BLaER1 (cell line): ENCODE measurements around the gene SLC22A23.

Experiments used
- H3K27ac ChIP-seq: shearing (Covaris generic); formaldehyde crosslinking; 2 replicates; pipeline ENCODE4 v1.8.1; 2022
- H3K27me3 ChIP-seq: shearing (Covaris generic); formaldehyde crosslinking; 2 replicates; pipeline ENCODE4 v1.8.1; 2022
- H3K36me3 ChIP-seq: shearing (Covaris generic); formaldehyde crosslinking; 2 replicates; pipeline ENCODE4 v1.8.1; 2022
- H3K4me1 ChIP-seq: shearing (Covaris generic); formaldehyde crosslinking; 2 replicates; pipeline ENCODE4 v1.8.1; 2022
- H3K4me2 ChIP-seq: shearing (Covaris generic); formaldehyde crosslinking; 2 replicates; pipeline ENCODE4 v1.8.1; 2022
- H3K4me3 ChIP-seq: shearing (Covaris generic); formaldehyde crosslinking; 2 replicates; pipeline ENCODE4 v1.8.1; 2022
- H3K9ac ChIP-seq: shearing (Covaris generic); formaldehyde crosslinking; 2 replicates; pipeline ENCODE4 v1.8.1; 2022
- H3K9me3 ChIP-seq: shearing (Covaris generic); formaldehyde crosslinking; 2 replicates; pipeline ENCODE4 v1.8.1; 2022
- H4K20me1 ChIP-seq: shearing (Covaris generic); formaldehyde crosslinking; 2 replicates; pipeline ENCODE4 v1.8.1; 2022
- Cebpa-rat ChIP-seq: shearing (Covaris generic); IDR thresholded peaks from 2 replicates; pipeline ENCODE4 v1.8.1; 2022

The SLC22A23 gene

DNA sequence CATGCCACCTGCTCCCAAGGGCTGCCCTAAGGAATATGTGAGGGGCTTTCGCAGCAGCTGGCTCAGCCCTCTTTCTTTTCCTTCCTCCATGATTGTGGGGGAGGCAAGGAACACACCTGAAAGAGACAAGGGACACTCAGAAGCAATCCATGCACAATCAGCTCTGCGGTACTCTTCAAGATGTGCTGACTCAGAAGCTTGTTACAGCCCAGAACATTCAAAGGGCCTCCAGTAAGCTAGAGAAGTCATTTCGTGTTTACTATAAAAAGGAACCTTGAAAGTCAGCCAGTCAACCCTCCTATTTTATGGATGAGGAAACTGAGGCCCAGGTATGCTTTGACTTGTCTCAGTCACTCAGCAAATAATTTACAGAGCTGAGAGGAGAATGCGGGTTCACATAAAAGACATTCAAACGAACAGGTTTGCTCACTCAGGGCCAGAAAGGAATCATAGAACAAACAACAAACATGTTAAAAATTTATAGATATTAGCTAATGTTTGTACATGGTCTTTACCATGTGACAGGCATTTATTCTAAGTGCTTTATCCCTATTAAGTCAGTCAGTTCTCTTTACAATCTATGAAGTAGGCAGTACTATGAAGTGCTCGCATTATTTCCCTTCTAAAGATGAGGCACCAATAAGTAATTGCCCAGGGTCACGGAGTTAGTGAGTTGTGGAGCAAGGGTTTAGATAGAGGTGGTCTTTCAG is 37.7 kb upstream of the SLC22A23 start:
- no peak overlapping the region for H3K27ac ChIP-seq
- H3K9ac ChIP-seq, result no peak overlapping the region
- no peaks in the 10 kb centered on the region for H4K20me1 ChIP-seq
- no peak overlapping the region for H3K4me3 ChIP-seq
- no peak overlapping the region for H3K4me2 ChIP-seq
- TF ChIP-seq Cebpa-rat, result no peak
- no peaks in the 10 kb centered on the region for H3K27me3 ChIP-seq
- no peaks in the 10 kb centered on the region for H3K9me3 ChIP-seq
- no peaks in the 10 kb centered on the region for H3K36me3 ChIP-seq
- no peaks in the 10 kb centered on the region for H3K4me1 ChIP-seq

- H4K20me1 ChIP-seq, result no peaks in the 10 kb centered on the region
- H3K4me2 ChIP-seq, result no peak overlapping the region
- no peak for TF ChIP-seq Cebpa-rat
- no peaks in the 10 kb centered on the region for H3K27me3 ChIP-seq
- H3K4me1 ChIP-seq, result peaks cover 9% of the 10 kb centered on the region
- H3K27ac ChIP-seq, result no peak overlapping the region
- no peak overlapping the region for H3K9ac ChIP-seq
- no peaks in the 10 kb centered on the region for H3K36me3 ChIP-seq
- H3K9me3 ChIP-seq, result no peaks in the 10 kb centered on the region; the same call in 1 of the 2 replicates
- H3K4me3 ChIP-seq, result no peak overlapping the region
Measured at GRCh38 chr6:3490625-3490980, 33.8 kb upstream of the SLC22A23 start.

DNA sequence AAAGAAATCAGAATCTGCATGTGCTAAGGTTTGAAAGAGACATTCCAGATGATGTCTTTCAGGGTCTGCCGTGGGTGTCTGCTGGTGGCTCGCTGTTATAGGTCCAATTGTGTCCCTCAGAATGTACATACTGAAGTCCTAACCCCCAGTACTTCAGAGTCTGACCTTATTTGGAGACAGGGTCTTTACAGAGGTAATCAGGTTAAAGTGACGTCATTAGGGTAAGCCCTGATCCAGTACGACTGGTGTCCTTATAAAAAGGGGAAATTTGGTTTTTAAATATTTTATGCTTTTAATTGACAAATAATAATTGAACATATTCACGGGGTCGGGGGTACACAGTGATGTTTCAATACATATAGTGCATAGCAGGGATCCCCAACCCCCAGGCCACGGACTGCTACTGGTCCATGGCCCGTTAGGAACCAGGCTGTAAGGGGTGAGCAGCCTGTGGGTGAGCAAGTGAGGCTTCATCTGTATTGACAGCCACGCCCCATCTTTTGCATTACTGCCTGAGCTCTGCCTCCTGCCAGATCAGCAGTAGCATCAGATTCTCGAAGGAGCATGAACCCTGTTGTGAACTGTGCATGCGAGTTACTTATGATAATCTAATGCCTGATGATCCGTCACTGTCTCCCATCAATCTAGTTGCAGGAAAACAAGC is 33.2 kb upstream of the SLC22A23 start:
- Histone ChIP-seq H3K4me1 (peaks cover 9% of the 10 kb centered on the region), H3K9ac (no peak overlapping the region), H3K27ac (no peak overlapping the region), H4K20me1 (no peaks in the 10 kb centered on the region), H3K36me3 (no peaks in the 10 kb centered on the region), H3K27me3 (no peaks in the 10 kb centered on the region), H3K4me3 (no peak overlapping the region), H3K9me3 (no peaks in the 10 kb centered on the region; the same call in 1 of the 2 replicates), H3K4me2 (no peak overlapping the region)
- TF ChIP-seq Cebpa-rat, result no peak

DNA sequence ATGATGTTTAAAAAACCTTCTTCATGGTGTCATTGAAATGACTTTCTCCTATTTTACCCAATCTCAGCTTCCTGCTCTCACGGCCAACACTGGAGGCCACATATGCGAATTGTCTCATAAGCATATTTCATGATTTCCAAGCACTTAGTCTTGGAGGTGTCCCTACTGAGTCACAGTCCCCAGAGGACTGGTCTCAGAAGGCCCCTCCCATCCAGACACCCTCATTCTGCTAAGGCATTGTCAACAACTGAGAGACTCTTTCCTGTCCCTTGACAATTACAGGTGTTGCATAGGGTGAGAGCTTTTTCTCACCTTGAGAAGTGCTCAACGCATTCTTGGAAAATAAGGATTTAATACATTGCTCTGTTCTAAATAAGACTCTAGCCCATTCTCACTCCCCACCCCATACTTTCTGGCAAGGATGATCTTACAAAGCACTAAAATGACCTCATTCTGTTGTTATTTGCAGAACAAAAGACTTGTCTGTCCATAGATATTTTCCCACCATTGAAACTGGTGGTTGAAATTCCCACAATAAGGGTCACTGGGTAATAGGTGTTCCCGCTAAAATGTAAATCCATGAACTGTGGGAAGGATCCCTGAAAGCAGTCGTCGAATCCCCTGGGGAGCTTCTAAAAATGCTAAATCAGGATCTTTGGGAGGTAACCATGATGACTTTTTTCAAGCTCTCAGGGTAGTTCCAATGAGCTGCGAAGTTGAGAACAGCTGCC is 32.3 kb upstream of the SLC22A23 start:
- Histone ChIP-seq H3K4me1 (peaks cover 9% of the 10 kb centered on the region), H3K27ac (no peak overlapping the region), H4K20me1 (no peaks in the 10 kb centered on the region), H3K9me3 (no peaks in the 10 kb centered on the region; the same call in 1 of the 2 replicates), H3K9ac (no peak overlapping the region), H3K4me2 (no peak overlapping the region), H3K4me3 (no peak overlapping the region), H3K36me3 (no peaks in the 10 kb centered on the region), H3K27me3 (no peaks in the 10 kb centered on the region)
- no peak for TF ChIP-seq Cebpa-rat

GRCh38 chr6:3484946-3485345 is 28.1 kb upstream of the SLC22A23 start:
- Histone ChIP-seq H3K36me3 (no peaks in the 10 kb centered on the region), H3K27ac (no peak overlapping the region), H3K4me1 (peaks cover 9% of the 10 kb centered on the region), H3K27me3 (no peaks in the 10 kb centered on the region), H4K20me1 (no peaks in the 10 kb centered on the region), H3K4me3 (no peak overlapping the region), H3K9ac (no peak overlapping the region), H3K4me2 (no peak overlapping the region), H3K9me3 (peaks cover 7% of the 10 kb centered on the region)
- TF ChIP-seq Cebpa-rat, result no peak

DNA sequence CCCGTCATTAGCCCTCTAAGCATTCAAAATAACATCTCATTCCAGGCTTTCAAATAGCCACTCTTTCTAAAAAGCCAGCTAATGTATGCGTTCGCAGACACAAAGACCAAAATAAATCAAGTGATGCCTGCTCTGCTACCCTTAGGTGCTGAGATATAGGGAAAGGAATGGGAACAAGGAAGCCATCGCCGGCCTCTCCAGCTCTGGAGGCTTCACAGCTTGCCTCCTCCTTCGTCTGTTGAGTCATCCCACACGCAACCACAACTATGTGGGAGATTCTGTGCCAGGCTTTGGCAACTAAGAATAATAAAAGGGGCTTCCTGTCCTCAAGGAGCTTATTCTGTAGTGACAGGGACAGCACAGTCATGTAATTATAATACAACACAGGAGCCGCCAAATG is 27.3 kb upstream of the SLC22A23 start:
- no peak overlapping the region for H3K4me2 ChIP-seq
- H3K4me1 ChIP-seq, result peaks cover 9% of the 10 kb centered on the region
- no peaks in the 10 kb centered on the region for H4K20me1 ChIP-seq
- H3K4me3 ChIP-seq, result no peak overlapping the region
- no peaks in the 10 kb centered on the region for H3K27me3 ChIP-seq
- H3K27ac ChIP-seq, result no peak overlapping the region
- H3K9ac ChIP-seq, result no peak overlapping the region
- no peaks in the 10 kb centered on the region for H3K36me3 ChIP-seq
- no peak for TF ChIP-seq Cebpa-rat
- peaks cover 13% of the 10 kb centered on the region for H3K9me3 ChIP-seq

DNA sequence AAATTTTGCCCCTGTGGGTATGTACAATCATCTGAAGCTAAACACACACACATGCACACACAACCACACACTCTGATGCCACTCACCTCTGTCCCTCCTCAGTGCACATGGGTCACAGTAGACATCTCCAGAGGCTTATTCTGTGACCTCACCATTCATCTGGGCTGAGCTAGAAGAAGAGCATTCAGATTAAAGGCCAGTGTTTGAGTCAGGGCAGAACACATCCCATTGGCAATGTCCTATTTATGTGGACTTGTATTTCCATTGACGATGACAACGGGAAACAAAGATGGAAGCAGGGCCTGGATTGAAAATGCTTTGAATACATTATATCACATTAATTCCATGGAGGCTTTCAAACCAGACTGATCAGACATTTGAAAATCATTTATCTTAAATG is 26.8 kb upstream of the SLC22A23 start:
- Histone ChIP-seq H3K27ac (no peak overlapping the region), H3K4me2 (no peak overlapping the region), H3K9ac (no peak overlapping the region), H4K20me1 (no peaks in the 10 kb centered on the region), H3K4me1 (peaks cover 9% of the 10 kb centered on the region), H3K27me3 (no peaks in the 10 kb centered on the region), H3K4me3 (no peak overlapping the region), H3K9me3 (peaks cover 13% of the 10 kb centered on the region), H3K36me3 (no peaks in the 10 kb centered on the region)
- no peak for TF ChIP-seq Cebpa-rat

DNA sequence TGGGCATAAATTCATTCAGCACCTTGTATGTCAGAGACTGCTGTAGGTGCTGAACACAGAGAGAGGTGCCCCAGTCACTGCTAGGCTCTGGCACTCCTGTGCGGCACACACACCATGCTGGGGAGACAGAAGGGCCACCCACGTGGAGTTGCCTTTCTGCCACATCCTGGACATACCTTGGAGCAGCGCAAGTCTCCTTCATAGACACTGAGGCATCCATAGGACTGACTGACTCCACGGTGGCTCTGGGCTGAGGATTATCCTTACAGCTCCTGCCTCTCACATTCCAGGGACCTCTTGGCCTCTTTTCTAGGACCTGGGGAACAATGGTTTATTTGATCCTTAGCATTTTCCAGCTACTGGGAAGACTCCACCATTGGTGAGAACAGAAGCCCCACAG is 26.0 kb upstream of the SLC22A23 start:
- H3K9me3 ChIP-seq, result peaks cover 13% of the 10 kb centered on the region
- H3K27me3 ChIP-seq, result no peaks in the 10 kb centered on the region
- TF ChIP-seq Cebpa-rat, result no peak
- no peak overlapping the region for H3K9ac ChIP-seq
- peaks cover 9% of the 10 kb centered on the region for H3K4me1 ChIP-seq
- no peaks in the 10 kb centered on the region for H3K36me3 ChIP-seq
- no peak overlapping the region for H3K4me2 ChIP-seq
- H4K20me1 ChIP-seq, result no peaks in the 10 kb centered on the region
- no peak overlapping the region for H3K4me3 ChIP-seq
- no peak overlapping the region for H3K27ac ChIP-seq

DNA sequence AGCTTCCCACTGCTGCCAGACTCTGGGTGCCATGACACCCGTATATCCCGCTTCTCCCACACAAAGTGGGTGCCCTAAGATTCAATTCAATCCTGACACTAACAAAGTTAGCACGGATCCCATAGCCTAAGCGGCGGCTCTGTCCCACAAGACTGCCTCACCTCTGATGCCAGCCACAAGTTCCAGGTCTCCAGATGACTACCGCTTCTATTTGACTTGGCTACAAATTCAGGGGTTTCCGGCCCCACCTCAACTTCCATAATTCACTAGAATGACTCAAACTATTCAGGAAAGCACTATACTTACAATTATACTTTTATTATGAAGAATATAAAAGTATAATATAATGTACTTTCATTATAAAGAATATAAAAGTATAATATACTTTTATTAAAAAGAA is 24.8 kb upstream of the SLC22A23 start:
- no peak overlapping the region for H3K9ac ChIP-seq
- no peak overlapping the region for H3K27ac ChIP-seq
- H3K36me3 ChIP-seq, result no peaks in the 10 kb centered on the region
- H3K4me3 ChIP-seq, result no peak overlapping the region
- peaks cover 2% of the 10 kb centered on the region; the same call in 1 of the 2 replicates for H3K4me1 ChIP-seq
- TF ChIP-seq Cebpa-rat, result no peak
- H3K9me3 ChIP-seq, result peaks cover 13% of the 10 kb centered on the region
- no peak overlapping the region for H3K4me2 ChIP-seq
- H4K20me1 ChIP-seq, result no peaks in the 10 kb centered on the region
- no peaks in the 10 kb centered on the region for H3K27me3 ChIP-seq

DNA sequence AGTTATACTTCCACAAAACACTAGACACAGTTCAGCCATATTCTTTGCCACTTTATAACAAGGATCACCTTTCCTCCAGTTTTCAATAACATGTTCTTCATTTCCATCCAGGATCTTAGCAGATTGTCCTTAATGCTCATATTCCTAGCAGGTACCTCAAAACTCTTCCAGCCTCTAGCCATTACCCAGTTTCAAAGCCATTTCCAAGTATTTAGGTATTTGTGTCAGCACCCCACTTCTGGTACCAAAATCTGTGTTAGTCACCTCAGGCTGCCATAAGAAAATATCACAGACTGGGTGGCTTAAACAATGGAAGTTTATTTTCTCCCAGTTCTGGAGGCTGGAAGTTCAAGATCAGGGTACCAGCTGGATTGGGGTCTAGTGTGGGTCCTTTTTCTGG is 23.2 kb upstream of the SLC22A23 start:
- Histone ChIP-seq H3K27ac (no peak overlapping the region), H3K4me1 (no peaks in the 10 kb centered on the region), H3K9me3 (peaks cover 13% of the 10 kb centered on the region), H3K4me3 (no peak overlapping the region), H3K27me3 (no peaks in the 10 kb centered on the region), H3K36me3 (no peaks in the 10 kb centered on the region), H3K4me2 (no peak overlapping the region), H4K20me1 (no peaks in the 10 kb centered on the region), H3K9ac (no peak overlapping the region)
- no peak for TF ChIP-seq Cebpa-rat
